LNCaP clone FGC (cell line): ENCODE results near the gene ZDHHC15.
"Not testable (repeated sequence)": the region's sequence is repeated elsewhere in the genome, so short reads cannot be mapped to it uniquely, and the experiment has no call there.

Experiments
- DNase-seq: peaks from one replicate; pipeline ENCODE4 v3.0.0-alpha.2; 2011; ENCODE audit warnings: low read depth
- H3K4me3 ChIP-seq: 2 replicates; pipeline ENCODE4 v1.5.1; 2011; ENCODE audit warnings: mild to moderate bottlenecking, low read depth, low read length, control low read depth
- TF ChIP-seq, protein P1 (sequence below): IDR thresholded peaks from 2 replicates; pipeline ENCODE4 v1.5.1; 2012; ENCODE audit warnings: mild to moderate bottlenecking; ENCODE audit not compliant: control insufficient read depth, insufficient read depth; ENCODE audit errors: extremely low read depth

Gene ZDHHC15, protein sequence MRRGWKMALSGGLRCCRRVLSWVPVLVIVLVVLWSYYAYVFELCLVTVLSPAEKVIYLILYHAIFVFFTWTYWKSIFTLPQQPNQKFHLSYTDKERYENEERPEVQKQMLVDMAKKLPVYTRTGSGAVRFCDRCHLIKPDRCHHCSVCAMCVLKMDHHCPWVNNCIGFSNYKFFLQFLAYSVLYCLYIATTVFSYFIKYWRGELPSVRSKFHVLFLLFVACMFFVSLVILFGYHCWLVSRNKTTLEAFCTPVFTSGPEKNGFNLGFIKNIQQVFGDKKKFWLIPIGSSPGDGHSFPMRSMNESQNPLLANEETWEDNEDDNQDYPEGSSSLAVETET

DNA sequence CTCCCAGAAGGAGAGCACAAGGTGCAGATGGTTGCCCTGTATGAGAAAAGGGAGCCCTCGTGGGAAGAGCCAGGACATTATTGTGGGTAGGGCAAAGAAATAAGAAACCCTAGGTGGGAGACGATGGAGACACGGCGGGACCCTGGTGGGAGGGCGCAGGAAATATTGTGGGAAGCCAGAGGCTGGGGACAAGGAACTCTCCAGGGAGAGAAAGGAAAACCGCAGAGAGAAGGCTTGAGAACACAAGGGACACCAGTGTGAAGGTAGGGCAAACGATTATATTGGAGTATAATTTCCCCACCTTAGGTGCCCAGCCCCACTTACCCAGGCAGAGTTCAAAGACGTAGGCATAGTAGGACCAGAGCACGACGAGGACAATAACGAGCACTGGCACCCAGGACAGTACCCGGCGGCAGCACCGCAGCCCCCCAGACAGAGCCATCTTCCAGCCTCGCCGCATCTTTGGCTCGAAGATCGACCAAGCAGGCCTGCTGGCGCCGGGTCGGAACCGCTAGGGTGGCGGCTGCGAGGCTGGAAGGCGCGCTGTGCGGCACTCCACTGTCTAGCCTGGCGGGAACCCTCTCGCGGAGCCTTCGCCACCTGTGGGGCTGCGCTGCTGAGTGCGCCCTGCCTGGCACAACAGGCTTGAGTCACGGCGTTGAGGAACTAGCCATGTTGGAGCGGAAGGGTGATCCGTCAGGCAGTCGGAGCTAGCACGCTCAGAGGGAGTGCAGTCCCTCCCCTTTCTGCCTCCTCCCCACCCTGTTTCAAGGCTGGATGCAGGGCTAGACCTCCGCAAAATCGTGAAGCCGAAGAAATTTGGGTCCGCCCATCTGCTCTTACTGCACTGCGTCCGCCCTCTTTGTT is at the start of gene ZDHHC15:
ZDHHC15 (minus strand) TSS at position 473 of the 867 bp plus-strand sequence; CDS start at position 460, 13 bp downstream.
- no peak for DNase-seq

DNA sequence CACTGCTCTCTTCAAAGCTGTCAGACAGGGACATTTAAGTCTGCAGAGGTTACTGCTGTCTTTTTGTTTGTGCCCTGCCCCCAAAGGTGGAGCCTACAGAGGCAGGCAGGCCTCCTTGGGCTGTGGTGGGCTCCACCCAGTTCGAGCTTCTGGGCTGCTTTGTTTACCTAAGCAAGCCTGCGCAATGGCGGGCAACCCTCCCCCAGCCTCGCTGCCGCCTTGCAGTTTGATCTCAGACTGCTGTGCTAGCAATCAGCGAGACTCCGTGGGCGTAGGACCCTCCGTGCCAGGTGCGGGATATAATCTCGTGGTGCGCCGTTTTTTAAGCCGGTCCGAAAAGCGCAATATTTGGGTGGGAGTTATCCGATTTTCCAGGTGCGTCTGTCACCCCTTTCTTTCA is 37.7 kb upstream of the ZDHHC15 start:
- not testable (repeated sequence) for DNase-seq, H3K4me3 ChIP-seq

More for the DNA sequence above, at the start of gene ZDHHC15:
- TF ChIP-seq, protein P1, sequence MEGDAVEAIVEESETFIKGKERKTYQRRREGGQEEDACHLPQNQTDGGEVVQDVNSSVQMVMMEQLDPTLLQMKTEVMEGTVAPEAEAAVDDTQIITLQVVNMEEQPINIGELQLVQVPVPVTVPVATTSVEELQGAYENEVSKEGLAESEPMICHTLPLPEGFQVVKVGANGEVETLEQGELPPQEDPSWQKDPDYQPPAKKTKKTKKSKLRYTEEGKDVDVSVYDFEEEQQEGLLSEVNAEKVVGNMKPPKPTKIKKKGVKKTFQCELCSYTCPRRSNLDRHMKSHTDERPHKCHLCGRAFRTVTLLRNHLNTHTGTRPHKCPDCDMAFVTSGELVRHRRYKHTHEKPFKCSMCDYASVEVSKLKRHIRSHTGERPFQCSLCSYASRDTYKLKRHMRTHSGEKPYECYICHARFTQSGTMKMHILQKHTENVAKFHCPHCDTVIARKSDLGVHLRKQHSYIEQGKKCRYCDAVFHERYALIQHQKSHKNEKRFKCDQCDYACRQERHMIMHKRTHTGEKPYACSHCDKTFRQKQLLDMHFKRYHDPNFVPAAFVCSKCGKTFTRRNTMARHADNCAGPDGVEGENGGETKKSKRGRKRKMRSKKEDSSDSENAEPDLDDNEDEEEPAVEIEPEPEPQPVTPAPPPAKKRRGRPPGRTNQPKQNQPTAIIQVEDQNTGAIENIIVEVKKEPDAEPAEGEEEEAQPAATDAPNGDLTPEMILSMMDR, result no peak
- H3K4me3 ChIP-seq, result peak within 1 kb of the TSS; percentile 21; the same call in 1 of the 2 replicates

DNA sequence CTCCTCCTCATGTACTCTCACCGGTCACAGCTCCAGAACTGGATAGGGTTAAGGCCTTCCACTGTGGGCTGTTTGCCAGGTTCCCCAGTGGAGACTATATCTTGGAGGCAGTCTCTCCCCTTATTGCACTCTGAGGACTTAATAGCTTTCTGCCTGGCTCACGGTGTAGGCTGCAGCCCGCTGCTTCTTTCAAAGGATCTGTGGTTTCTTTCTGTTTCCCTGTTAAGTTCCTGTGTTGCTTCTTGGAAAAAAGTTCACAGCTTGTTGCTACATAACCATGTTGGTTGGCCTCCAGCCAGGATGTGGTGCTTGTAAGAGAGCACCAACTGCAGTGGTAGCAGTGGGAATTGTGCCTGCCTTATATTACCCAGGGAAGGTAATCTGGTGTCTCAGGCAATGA is 24.9 kb upstream of the ZDHHC15 start:
- TF ChIP-seq, protein P1, result no peak
- no peak for DNase-seq
- H3K4me3 ChIP-seq, result no peak overlapping the region

DNA sequence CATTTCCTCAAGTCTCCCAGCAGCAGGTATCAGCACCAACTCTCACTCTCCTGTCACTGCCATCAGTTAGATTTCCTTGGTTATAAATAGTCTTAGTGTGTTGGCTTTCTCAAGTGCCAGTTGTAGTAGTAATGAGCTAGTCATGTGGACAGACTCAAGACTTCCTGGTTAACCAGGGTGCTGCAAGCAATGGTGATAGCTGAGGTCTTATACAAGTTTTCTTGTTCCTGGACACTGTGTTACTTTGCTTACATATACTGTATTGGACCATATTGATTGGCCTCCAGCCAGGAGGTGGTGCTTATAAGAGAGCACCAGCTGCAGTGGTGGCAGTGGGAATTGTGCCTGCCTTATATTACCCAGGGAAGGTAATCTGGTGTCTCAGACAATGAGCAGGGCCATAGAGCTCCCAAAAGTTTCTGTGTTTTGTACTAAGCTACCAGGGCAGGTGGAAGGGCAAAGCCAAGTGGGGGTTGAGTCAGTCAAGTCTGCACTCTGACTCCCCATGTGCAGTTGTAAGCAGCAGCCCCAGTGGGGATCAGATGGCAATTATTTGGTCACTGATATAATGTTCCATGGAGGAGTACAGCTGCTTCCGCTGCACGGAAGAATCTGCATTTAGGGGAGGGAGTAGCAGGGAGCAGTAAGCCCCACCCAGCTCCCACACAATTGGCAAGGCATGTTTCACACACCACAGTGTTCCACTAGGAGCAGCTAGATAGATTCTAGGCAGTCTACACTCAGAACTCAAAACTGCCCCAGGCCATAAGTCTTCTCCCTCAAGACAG is 24.1 kb upstream of the ZDHHC15 start:
- TF ChIP-seq, protein P1, result no peak
- DNase-seq, result no peak
- no peak overlapping the region for H3K4me3 ChIP-seq

DNA sequence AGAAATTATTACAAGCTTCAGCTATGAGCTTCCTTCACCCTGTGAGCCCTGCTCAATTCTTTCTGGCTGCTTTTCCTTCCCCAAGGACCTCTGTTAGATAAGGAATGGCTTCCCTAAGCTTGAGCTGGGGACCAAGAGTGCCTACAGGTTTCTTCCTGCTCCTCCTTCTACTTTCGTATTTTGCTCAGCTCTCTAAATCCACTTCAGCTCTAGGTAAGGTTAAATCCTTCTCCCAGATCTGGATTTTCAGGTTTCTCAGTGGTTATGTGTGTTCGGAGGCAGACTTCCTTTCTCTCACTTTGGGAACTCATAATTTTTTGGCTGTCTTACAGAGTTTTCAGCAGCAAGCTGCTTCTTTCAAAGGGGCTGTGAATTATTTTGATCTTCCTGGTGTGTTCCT is 21.9 kb upstream of the ZDHHC15 start:
- DNase-seq, result no peak
- no peak overlapping the region for H3K4me3 ChIP-seq
- TF ChIP-seq, protein P1, result no peak

DNA sequence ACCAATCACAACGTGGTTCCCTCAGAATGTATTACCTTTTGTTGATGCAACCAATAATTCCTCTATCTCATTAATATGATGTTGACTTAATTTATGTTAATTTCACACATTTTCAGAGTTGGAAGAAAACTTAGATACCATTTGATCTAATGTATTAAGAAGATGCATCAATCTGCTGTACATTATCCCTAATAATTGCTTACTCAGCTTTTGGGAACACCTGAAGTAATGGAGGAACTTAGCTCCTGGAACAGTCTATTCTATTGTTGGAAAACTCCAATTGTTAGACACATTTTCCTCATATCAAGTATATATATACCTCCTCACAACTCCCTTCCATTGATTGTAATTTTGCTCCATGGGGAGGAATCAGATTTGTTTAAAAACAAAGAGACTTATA is 38.9 kb downstream of the ZDHHC15 start:
- TF ChIP-seq, protein P1, result no peak

DNA sequence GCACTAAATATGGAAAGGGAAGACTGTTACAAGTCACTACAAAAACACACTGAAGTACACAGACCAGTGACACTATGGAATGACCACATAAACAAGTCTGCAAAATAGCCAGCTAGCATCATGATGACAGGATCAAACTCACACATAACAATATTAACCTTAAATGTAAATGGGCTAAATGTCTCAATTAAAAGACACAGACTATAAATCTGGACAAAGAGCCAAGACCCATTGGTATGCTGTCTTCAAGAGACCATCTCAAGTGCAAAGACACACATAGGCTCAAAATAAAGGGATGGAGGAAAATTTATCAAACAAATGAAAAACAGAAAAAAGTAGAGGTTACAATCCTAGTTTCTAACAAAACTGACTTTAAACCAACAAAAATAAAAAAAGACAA is 61.1 kb downstream of the ZDHHC15 start:
- not testable (repeated sequence) for DNase-seq, H3K4me3 ChIP-seq

More for the DNA sequence above, 38.9 kb downstream of the ZDHHC15 start:
- DNase-seq, result no peak
- H3K4me3 ChIP-seq, result no peak overlapping the region
